ENCODE results near the gene NAA15.
"Not testable (repeated sequence)": the region's sequence is repeated elsewhere in the genome, so short reads cannot be mapped to it uniquely, and the experiment has no call there.

The NAA15 gene

GRCh38 chr4:139301113-139301820, at the start of gene NAA15:
TSS of gene NAA15 (plus strand) at chr4:139301505. CDS start at chr4:139301778, 273 bp downstream.
- peak; percentile 96 to 97 for DNase-seq (ENCODE audit: low read depth in 2 of 2)

- DNase-seq (ENCODE audit: low read depth in 2 of 2): no peak
These were observed 48.3 kb upstream of the NAA15 start for GRCh38 chr4:139253046-139253445.

DNA sequence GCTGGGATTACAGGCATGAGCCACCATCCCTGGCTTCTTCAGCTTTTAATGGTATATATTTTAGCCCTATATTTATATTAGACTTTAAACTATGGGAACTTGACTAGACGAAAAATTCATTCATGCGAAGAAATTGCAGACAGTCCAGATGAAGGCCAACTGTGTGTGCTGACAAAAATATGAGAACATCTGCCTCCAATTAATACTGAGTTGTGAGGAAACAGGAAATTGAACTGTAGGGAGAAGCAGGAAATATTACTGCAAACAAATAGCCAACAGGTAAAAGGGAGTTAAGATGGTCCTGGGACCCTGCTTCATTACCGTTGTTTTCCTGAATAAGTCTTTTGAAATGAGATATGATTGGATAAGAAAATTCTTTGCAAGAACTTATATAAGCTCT, 47.6 kb upstream of the NAA15 start:
- DNase-seq (ENCODE audit: low read depth in 2 of 2): no peak

- not testable (repeated sequence) for DNase-seq (ENCODE audit: low read depth in 2 of 2)
These were observed 45.7 kb upstream of the NAA15 start for GRCh38 chr4:139255581-139255980.

- no peak for DNase-seq (ENCODE audit: low read depth in 2 of 2)
These were observed 45.0 kb upstream of the NAA15 start for GRCh38 chr4:139256349-139256748.

- no peak for DNase-seq (ENCODE audit: low read depth in 2 of 2)
These were observed 35.7 kb upstream of the NAA15 start for GRCh38 chr4:139265654-139266053.

- no peak for DNase-seq (ENCODE audit: low read depth in 2 of 2)
These were observed 35.1 kb upstream of the NAA15 start for GRCh38 chr4:139266208-139266582.

GRCh38 chr4:139266583-139267257, 34.6 kb upstream of the NAA15 start:
- DNase-seq (ENCODE audit: low read depth in 2 of 2): peak; percentile 30 to 45

DNA sequence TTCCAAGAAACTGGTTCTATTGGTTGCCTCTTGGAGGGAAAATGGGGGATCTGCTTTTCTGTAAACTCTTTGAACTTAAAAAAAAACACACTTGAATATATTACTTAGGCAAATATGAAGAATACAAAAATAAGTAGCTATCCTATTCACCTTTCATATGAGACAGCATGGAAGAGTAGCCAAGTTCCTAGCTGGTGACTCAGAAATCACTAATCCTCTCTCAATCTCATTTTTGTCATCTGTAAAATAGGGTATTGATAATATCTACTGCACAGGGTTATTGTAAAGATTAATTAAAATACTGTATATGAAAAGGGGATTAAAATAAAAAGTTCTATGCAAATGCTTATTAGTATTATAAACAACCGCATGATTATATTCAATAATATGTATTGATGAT, 34.0 kb upstream of the NAA15 start:
- no peak for DNase-seq (ENCODE audit: low read depth in 2 of 2)

GRCh38 chr4:139273835-139274234, 27.5 kb upstream of the NAA15 start:
- DNase-seq (ENCODE audit: low read depth in 2 of 2): no peak

- no peak for DNase-seq (ENCODE audit: low read depth in 2 of 2)
These were observed 26.5 kb upstream of the NAA15 start for GRCh38 chr4:139274790-139275189.

DNA sequence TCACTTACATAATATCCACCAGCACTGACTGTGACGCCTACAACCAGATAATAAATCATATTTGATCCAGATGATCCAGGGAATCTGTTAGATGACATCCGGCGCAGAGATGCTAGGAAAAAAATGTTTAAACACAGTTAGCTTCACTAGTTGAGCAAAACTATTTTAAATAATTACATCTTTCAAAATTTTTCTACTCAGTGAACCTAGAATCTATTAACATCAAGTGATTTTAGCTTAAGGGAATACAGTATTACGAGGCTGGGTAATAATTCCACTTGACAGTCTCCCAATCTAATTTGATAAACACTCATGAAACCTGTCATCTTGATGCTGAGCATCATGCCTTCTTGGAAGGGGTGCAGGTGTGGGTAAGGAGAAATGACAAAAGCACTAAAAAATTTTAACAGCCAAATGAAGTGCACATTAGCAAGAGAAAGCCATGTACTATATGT, 26.0 kb upstream of the NAA15 start:
- DNase-seq (ENCODE audit: low read depth in 2 of 2): no peak

DNA sequence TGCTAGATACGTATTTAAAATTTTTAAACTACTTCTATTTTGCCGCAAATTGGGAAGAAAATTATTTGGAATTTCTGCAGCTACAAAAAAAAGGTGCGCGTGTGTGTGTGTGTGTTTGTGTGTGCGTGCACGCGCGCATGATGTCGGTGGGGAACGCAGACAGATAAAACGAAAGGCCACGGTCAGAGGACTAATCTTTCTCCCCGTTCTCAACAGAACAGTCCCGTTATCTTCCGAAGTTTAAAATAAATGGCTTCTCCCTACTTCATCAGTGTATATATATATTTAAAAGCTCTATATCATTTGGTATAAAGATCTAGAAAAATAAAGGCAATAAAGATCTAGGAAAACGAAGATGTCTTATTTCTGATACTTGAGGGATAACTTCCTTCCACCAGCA, 22.8 kb upstream of the NAA15 start:
- no peak for DNase-seq (ENCODE audit: low read depth in 2 of 2)

DNA sequence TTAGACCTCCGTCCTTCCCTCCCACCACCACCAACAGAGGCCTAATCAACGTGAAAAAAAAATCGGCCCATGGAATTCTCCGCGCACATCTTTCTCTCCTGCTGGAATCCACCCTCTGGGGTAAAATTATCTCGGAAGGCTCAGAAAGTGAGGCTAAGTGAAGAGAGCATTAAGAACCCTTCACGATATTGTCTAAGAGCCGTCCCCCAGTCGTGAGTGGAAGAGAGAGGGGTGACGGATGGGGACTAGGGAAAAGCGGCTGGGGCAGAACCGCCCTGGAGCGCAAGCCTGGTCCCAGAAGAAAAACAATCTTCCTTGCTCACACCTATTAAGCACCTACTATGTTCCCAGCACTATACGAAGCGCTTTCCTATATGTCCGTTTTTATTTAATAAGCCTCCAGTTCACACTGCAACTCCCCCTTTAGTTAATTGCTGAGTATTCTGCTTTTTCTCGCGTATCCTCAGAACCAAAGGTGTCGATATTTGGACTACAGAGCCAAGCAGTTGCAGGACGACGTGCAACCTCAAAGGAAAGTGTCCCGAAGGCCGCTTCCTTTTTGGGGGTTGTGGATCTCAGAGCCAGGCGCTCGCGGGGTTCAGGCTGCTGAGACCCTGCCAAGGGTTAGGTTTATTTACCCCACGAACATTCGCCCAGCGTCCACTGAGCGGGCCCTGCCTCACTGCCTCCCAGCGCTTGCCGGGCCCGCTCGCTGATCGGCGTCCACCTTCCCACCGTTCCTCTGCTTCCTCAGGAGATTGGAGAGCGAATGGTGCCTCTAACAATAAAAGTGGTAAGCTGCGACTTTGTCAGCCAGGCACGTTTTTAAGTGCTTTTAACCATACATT, 22.2 kb upstream of the NAA15 start:
- no peak for DNase-seq (ENCODE audit: low read depth in 2 of 2)

DNA sequence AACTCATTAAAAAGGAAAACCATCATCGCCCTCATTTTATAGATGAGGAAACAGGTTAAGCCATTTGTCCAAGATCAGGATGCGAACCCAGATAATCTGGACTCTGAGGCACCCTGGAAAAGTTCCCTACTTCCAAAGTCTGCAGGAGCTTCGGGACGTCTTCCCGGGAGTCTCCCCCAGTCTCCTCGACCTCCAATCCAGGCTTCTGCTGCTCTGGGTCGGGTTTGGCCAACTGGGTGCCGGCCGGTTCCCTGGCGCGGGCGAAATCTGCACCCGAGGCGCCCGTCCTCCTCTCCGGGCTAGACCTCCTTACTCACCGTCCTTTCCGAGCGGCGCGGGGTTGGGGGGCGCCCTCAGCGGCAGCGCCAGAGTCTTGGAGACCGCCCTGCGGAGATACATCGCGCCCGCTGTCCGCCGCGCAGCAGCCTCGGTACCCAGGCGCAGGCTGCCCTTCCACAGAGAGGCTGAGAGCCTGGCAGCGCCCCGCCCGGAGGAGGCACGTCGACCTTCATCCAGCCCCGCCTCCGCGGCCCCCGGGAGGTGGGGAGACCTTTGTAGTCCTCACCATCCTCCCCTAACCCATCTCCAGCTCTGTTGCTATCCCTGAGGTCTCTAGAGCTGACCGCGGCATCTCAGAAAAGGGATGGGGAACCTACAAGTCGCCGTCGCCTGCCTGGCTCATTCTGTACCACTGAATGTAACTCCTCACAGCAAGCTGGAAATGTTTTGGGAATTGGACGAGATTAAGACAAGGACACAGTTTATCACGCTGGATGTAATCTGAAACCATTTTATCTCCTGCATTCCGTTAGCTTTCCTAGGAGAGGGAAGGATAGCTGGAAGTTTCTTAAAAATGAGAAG, 21.3 kb upstream of the NAA15 start, which contains the start of gene MGARP:
TSS of gene MGARP (minus strand) at position 466 of the 861 bp plus-strand sequence. CDS start at position 399, 67 bp downstream.
- no peak for DNase-seq (ENCODE audit: low read depth in 2 of 2)

GRCh38 chr4:139282065-139282720, 19.1 kb upstream of the NAA15 start:
- no peak for DNase-seq (ENCODE audit: low read depth in 2 of 2)

- no peak for DNase-seq (ENCODE audit: low read depth in 2 of 2)
These were observed 18.6 kb upstream of the NAA15 start for GRCh38 chr4:139282721-139283075.

DNA sequence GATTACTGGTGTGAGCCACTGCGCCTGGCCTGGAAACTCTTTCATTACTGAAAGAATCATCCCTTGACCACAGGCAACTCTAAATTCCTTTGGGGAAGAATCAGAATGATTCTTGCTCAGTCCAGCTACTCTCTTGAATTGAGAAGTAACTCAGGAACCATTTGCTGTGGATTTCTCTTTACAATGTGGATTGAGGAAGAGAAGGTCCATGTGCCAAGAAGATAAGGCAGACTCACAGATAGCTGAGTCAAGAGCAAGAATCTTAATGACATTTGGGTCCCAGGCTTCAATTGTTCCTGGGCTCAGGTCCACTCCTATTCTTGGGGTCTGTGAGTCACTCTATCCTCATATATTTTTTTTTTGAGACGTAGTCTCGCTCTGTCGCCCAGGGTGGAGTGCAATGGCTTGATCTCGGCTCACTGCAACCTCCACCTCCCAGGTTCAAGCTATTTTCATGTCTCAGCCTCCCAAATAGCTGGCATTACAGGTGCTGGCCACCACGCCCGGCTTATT, 15.1 kb upstream of the NAA15 start:
- DNase-seq (ENCODE audit: low read depth in 2 of 2): no peak

GRCh38 chr4:139295206-139295941, 5.9 kb upstream of the NAA15 start:
- DNase-seq (ENCODE audit: low read depth in 2 of 2): peak; percentile 94 to 96

DNA sequence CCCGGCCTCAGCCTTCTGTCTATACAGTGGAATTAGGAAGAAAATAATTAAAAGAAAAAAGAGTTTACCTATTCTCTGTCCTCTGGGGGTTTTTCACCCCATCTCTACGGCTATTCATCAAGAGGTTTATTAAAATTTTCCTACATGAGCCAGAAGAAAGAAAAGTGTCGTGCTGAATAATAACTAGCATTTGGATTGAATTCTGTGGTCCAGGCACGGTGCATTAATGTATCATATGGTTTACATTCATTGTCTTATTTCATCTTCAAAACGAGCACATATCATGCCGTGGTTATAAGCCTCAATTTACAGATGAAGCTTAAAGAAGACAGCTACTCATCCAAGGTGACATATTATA, 5.4 kb upstream of the NAA15 start:
- DNase-seq (ENCODE audit: low read depth in 2 of 2): no peak

Data from activated CD8-positive, alpha-beta memory T cell treated with anti-CD3 and anti-CD28 coated beads for 4 hours (primary cell).